Putamen (tissue), 1 donor: Measurements from ENCODE around the gene CLEC4G.
"Not testable (repeated sequence)": the region's sequence is repeated elsewhere in the genome, so short reads cannot be mapped to it uniquely, and the experiment has no call there.

Experiments
- DNase-seq: peaks from one replicate; pipeline ENCODE4 v3.0.0-alpha.2; 2016; ENCODE audit warnings: low spot score

The CLEC4G gene

GRCh38 chr19:7732045-7732444, at the start of gene CLEC4G:
Gene CLEC4G (minus strand): TSS chr19:7732110. CDS start chr19:7732102, 8 bp downstream.
- no peak for DNase-seq

- DNase-seq, result no peak
These were observed 49.2 kb upstream of the CLEC4G start for GRCh38 chr19:7781157-7781556.

- DNase-seq, result no peak
These were observed 47.9 kb upstream of the CLEC4G start for GRCh38 chr19:7779631-7780486.

GRCh38 chr19:7778081-7778480, 46.2 kb upstream of the CLEC4G start:
- no peak for DNase-seq

- no peak for DNase-seq
These were observed 43.9 kb upstream of the CLEC4G start for GRCh38 chr19:7775761-7776160.

- DNase-seq, result no peak
These were observed 41.9 kb upstream of the CLEC4G start for GRCh38 chr19:7773841-7774240.

- no peak for DNase-seq
These were observed 40.9 kb upstream of the CLEC4G start for GRCh38 chr19:7772752-7773291.

GRCh38 chr19:7771072-7771471, 39.2 kb upstream of the CLEC4G start:
- no peak for DNase-seq

GRCh38 chr19:7769171-7769570, 37.3 kb upstream of the CLEC4G start:
- DNase-seq, result no peak

- DNase-seq, result no peak
These were observed 35.6 kb upstream of the CLEC4G start for GRCh38 chr19:7767487-7767886.

- no peak for DNase-seq
These were observed 34.6 kb upstream of the CLEC4G start for GRCh38 chr19:7766535-7766934.

GRCh38 chr19:7765043-7765442, 33.1 kb upstream of the CLEC4G start:
- not testable (repeated sequence) for DNase-seq

GRCh38 chr19:7764157-7764556, 32.2 kb upstream of the CLEC4G start:
- not testable (repeated sequence) for DNase-seq

GRCh38 chr19:7763696-7764095, 31.8 kb upstream of the CLEC4G start:
- no peak for DNase-seq

- no peak for DNase-seq
These were observed 30.9 kb upstream of the CLEC4G start, which contains the start of gene CLEC4M for GRCh38 chr19:7762719-7763293. Gene CLEC4M (plus strand): TSS chr19:7763243. CDS start chr19:7763267, 24 bp downstream.

- DNase-seq, result no peak
These were observed 27.2 kb upstream of the CLEC4G start for GRCh38 chr19:7759156-7759555.

- no peak for DNase-seq
These were observed 25.4 kb upstream of the CLEC4G start for GRCh38 chr19:7757358-7757757.

GRCh38 chr19:7756258-7756657, 24.3 kb upstream of the CLEC4G start:
- DNase-seq, result no peak

GRCh38 chr19:7751157-7751783, 19.4 kb upstream of the CLEC4G start:
- DNase-seq, result no peak

- DNase-seq, result no peak
These were observed 16.8 kb upstream of the CLEC4G start for GRCh38 chr19:7748756-7749155.

- DNase-seq, result no peak
These were observed 16.3 kb upstream of the CLEC4G start for GRCh38 chr19:7748171-7748570.
